ENCODE measurements around the gene CDC42SE2.
"Not testable (repeated sequence)": the region's sequence is repeated elsewhere in the genome, so short reads cannot be mapped to it uniquely, and the experiment has no call there.

Gene CDC42SE2

GRCh38 chr5:131250751-131251475 is 12.9 kb upstream of the CDC42SE2 start:
- H3K9ac ChIP-seq (ENCODE audit: low read length) = peak overlapping the region; percentile 61
- H3K4me2 ChIP-seq (ENCODE audit: low read length) = peak overlapping the region; percentile 66
- no peaks in the 10 kb centered on the region for H3K27me3 ChIP-seq (ENCODE audit: low read depth, low read length)
- no peak for TF ChIP-seq CTCF (IDR thresholded peaks at IDR 0.05; ENCODE audit: low read depth, low read length)
- TF ChIP-seq EZH2phosphoT487 (IDR thresholded peaks at IDR 0.05; ENCODE audit: low read depth) = no peak
- H2AFZ ChIP-seq (ENCODE audit: low read depth, low read length) = no peak overlapping the region
- no peaks in the 10 kb centered on the region for H4K20me1 ChIP-seq (ENCODE audit: insufficient read depth, low read length)
- peaks cover 61% of the 10 kb centered on the region for H3K4me1 ChIP-seq (ENCODE audit: low read length)
- peaks cover 7% of the 10 kb centered on the region for H3K36me3 ChIP-seq (replicated peaks; ENCODE audit: low read depth, low read length)
- peak overlapping the region; percentile 97 for H3K27ac ChIP-seq (ENCODE audit: low read length)
- H3K4me3 ChIP-seq (ENCODE audit: low read length) = peak overlapping the region; percentile 52
- peaks cover 54% of the 10 kb centered on the region for H3K79me2 ChIP-seq (ENCODE audit: low read length)
- H3K9me3 ChIP-seq (ENCODE audit: insufficient read depth, low read length) = 0 out of 2 replicates have a peak, but pooled peaks cover 3% of the 10 kb centered on the region

DNA sequence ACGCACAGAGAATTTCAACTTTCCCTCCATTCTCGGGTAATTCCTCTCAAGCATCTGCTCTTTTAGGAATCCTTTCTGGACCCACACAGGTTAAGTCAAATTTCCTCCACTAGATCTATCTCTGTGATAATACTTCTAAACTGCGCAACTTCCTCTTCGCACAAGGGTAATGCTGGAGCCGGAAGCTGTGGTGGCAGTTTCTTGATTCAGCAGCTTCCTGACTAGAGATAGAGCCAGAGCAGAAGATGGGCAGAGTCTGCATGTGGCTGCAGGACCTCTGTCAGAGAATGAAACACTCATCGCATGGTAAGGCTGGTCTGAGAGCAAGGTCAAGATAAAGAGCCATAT is 11.1 kb upstream of the CDC42SE2 start:
- Histone ChIP-seq H3K27ac (ENCODE audit: low read length) (peak overlapping the region; percentile 97), H3K9me3 (ENCODE audit: insufficient read depth, low read length) (no peaks in the 10 kb centered on the region), H3K4me3 (ENCODE audit: low read length) (peak overlapping the region; percentile 98), H3K36me3 (replicated peaks; ENCODE audit: low read depth, low read length) (peaks cover 16% of the 10 kb centered on the region), H4K20me1 (ENCODE audit: insufficient read depth, low read length) (peaks cover 3% of the 10 kb centered on the region), H3K9ac (ENCODE audit: low read length) (peak overlapping the region; percentile 94), H2AFZ (ENCODE audit: low read depth, low read length) (no peak overlapping the region), H3K79me2 (ENCODE audit: low read length) (peaks cover 69% of the 10 kb centered on the region), H3K4me1 (ENCODE audit: low read length) (peaks cover 75% of the 10 kb centered on the region), H3K4me2 (ENCODE audit: low read length) (peak overlapping the region; percentile 100), H3K27me3 (ENCODE audit: low read depth, low read length) (no peaks in the 10 kb centered on the region)
- no peak for TF ChIP-seq EZH2phosphoT487 (IDR thresholded peaks at IDR 0.05; ENCODE audit: low read depth)
- TF ChIP-seq CTCF (IDR thresholded peaks at IDR 0.05; ENCODE audit: low read depth, low read length) = no peak

DNA sequence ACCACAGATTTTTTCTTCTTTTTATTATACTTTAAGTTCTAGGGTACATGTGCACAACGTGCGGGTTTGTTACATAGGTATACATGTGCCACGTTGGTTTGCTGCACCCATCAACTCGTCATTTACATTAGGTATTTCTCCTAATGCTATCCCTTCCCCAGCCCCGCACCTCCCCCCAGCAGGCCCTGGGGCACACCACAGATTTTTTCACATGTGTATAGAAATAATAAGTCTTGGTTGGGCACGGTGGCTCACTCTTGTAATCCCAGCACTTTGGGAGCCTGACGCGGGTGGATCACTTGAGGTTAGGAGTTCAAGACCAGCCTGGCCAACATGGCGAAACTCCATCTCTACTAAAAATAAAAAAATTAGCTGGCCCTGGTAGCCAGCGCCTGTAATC is 9.8 kb upstream of the CDC42SE2 start:
- Histone ChIP-seq H3K4me1 (ENCODE audit: low read length) (peaks cover 76% of the 10 kb centered on the region), H3K4me2 (ENCODE audit: low read length) (peak overlapping the region; percentile 100), H3K9ac (ENCODE audit: low read length) (peak overlapping the region; percentile 94)

DNA sequence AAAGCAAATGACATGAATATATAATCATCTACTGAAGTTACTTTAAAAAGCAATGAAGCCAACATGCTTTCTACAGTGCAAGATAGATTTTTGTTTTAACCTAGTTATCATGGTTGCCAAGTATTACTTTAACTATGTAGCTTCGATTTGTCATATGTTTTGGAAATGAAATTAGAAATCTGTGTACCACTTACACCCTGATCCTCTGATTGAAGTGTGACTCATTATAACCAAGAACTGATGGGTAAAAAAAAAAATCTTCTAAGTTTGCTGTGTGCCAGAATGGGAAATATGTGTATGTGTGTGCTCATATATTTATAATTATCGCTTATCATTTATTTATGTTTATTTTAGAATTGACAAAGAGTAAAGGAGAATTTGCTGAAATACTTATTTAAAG is 9.1 kb upstream of the CDC42SE2 start:
- H3K27ac ChIP-seq (ENCODE audit: low read length) = peak overlapping the region; percentile 97

More for the DNA sequence above, 9.8 kb upstream of the CDC42SE2 start:
- Histone ChIP-seq H3K36me3 (replicated peaks; ENCODE audit: low read depth, low read length) (peaks cover 28% of the 10 kb centered on the region), H3K27ac (ENCODE audit: low read length) (peak overlapping the region; percentile 97), H3K4me3 (ENCODE audit: low read length) (peak overlapping the region; percentile 98), H3K79me2 (ENCODE audit: low read length) (peaks cover 79% of the 10 kb centered on the region)
- not testable (repeated sequence) for H4K20me1 ChIP-seq (ENCODE audit: insufficient read depth, low read length); H3K27me3 ChIP-seq (ENCODE audit: low read depth, low read length); H2AFZ ChIP-seq (ENCODE audit: low read depth, low read length); H3K9me3 ChIP-seq (ENCODE audit: insufficient read depth, low read length)

More for the DNA sequence above, 9.1 kb upstream of the CDC42SE2 start:
- Histone ChIP-seq H3K9ac (ENCODE audit: low read length) (peak overlapping the region; percentile 94), H3K79me2 (ENCODE audit: low read length) (peaks cover 82% of the 10 kb centered on the region), H4K20me1 (ENCODE audit: insufficient read depth, low read length) (peaks cover 15% of the 10 kb centered on the region), H2AFZ (ENCODE audit: low read depth, low read length) (no peak overlapping the region), H3K9me3 (ENCODE audit: insufficient read depth, low read length) (no peaks in the 10 kb centered on the region), H3K4me3 (ENCODE audit: low read length) (peak overlapping the region; percentile 98), H3K27me3 (ENCODE audit: low read depth, low read length) (no peaks in the 10 kb centered on the region), H3K4me1 (ENCODE audit: low read length) (peaks cover 76% of the 10 kb centered on the region), H3K4me2 (ENCODE audit: low read length) (peak overlapping the region; percentile 100), H3K36me3 (replicated peaks; ENCODE audit: low read depth, low read length) (peaks cover 35% of the 10 kb centered on the region)
- TF ChIP-seq CTCF (IDR thresholded peaks at IDR 0.05; ENCODE audit: low read depth, low read length) = no peak
- TF ChIP-seq EZH2phosphoT487 (IDR thresholded peaks at IDR 0.05; ENCODE audit: low read depth) = no peak
